H9 (cell line): ENCODE measurements around the gene FAM149B1. TPM values are rescaled to one million over a fixed set of nuclear protein-coding genes. Genes with fewer than 3 reads are reported as not detected.

Source experiments
- DNase-seq: peaks from one replicate; pipeline ENCODE4 v3.0.0-alpha.2; 2017
- H2AFZ ChIP-seq: one replicate; pipeline ENCODE4 v1.6.1; 2013; ENCODE audit warnings: mild to moderate bottlenecking, low read length, control low read depth, moderate library complexity
- H2AK5ac ChIP-seq: 2 replicates; pipeline ENCODE4 v1.6.1; 2013; ENCODE audit warnings: low read length, control low read depth, mixed read lengths; ENCODE audit not compliant: insufficient read length
- H2BK120ac ChIP-seq: one replicate; pipeline ENCODE4 v1.6.1; 2013; ENCODE audit warnings: low read depth, mild to moderate bottlenecking, low read length, control low read depth, inconsistent platforms; ENCODE audit not compliant: poor library complexity, severe bottlenecking
- H2BK12ac ChIP-seq: 2 replicates; pipeline ENCODE4 v1.6.1; 2013; ENCODE audit warnings: low read length, control low read depth, mixed read lengths, low read depth; ENCODE audit not compliant: insufficient read length
- H2BK15ac ChIP-seq: 2 replicates; pipeline ENCODE4 v1.6.1; 2013; ENCODE audit warnings: low read depth, low read length, control low read depth
- H2BK20ac ChIP-seq: one replicate; pipeline ENCODE4 v1.6.1; 2013; ENCODE audit warnings: low read depth, mild to moderate bottlenecking, low read length, control low read depth, inconsistent platforms; ENCODE audit not compliant: poor library complexity, severe bottlenecking
- H2BK5ac ChIP-seq: 2 replicates; pipeline ENCODE4 v1.6.1; 2013; ENCODE audit warnings: low read length, control low read depth, mixed read lengths; ENCODE audit not compliant: insufficient read length
- H3K14ac ChIP-seq: 2 replicates; pipeline ENCODE4 v1.6.1; 2013; ENCODE audit warnings: low read length, control low read depth; ENCODE audit not compliant: insufficient read depth
- H3K18ac ChIP-seq: 2 replicates; pipeline ENCODE4 v1.6.1; 2013; ENCODE audit warnings: low read depth, mild to moderate bottlenecking, mixed read lengths, low read length, control low read depth; ENCODE audit not compliant: insufficient read length
- H3K23ac ChIP-seq: 2 replicates; pipeline ENCODE4 v1.6.1; 2013; ENCODE audit warnings: low read length, control low read depth, mixed read lengths, low read depth; ENCODE audit not compliant: insufficient read length
- H3K23me2 ChIP-seq: 2 replicates; pipeline ENCODE4 v1.6.1; 2013; ENCODE audit warnings: low read depth, mild to moderate bottlenecking, mixed read lengths, low read length, control low read depth; ENCODE audit not compliant: insufficient read length, poor library complexity, severe bottlenecking
- H3K27ac ChIP-seq: 2 replicates; pipeline ENCODE4 v1.5.1; 2013; ENCODE audit warnings: low read length, control low read depth, mixed read lengths, low read depth; ENCODE audit not compliant: insufficient read length
- H3K27me3 ChIP-seq: 2 replicates; pipeline ENCODE4 v1.6.1; 2013; ENCODE audit warnings: low read length, control low read depth, inconsistent platforms; ENCODE audit not compliant: insufficient read depth
- H3K4ac ChIP-seq: 2 replicates; pipeline ENCODE4 v1.6.1; 2013; ENCODE audit warnings: low read depth, mild to moderate bottlenecking, control low read depth, inconsistent platforms, low read length, moderate library complexity
- H3K4me1 ChIP-seq: 2 replicates; pipeline ENCODE4 v1.6.1; 2013; ENCODE audit warnings: low read length, control low read depth, inconsistent platforms; ENCODE audit not compliant: insufficient read depth
- H3K4me2 ChIP-seq: 2 replicates; pipeline ENCODE4 v1.6.1; 2013; ENCODE audit warnings: low read length, control low read depth, mixed read lengths; ENCODE audit not compliant: insufficient read length, insufficient read depth
- H3K56ac ChIP-seq: 2 replicates; pipeline ENCODE4 v1.6.1; 2013; ENCODE audit warnings: low read depth, mild to moderate bottlenecking, mixed read lengths, low read length, control low read depth; ENCODE audit not compliant: insufficient read length
- H3K79me1 ChIP-seq: 2 replicates; pipeline ENCODE4 v1.6.1; 2013; ENCODE audit warnings: low read depth, mild to moderate bottlenecking, moderate library complexity, low read length, control low read depth, inconsistent platforms; ENCODE audit not compliant: insufficient read depth, poor library complexity, severe bottlenecking
- H3K79me2 ChIP-seq: 2 replicates; pipeline ENCODE4 v1.6.1; 2013; ENCODE audit warnings: low read length, control low read depth, inconsistent platforms; ENCODE audit not compliant: insufficient read depth
- H3K9ac ChIP-seq: 2 replicates; pipeline ENCODE4 v1.6.1; 2013; ENCODE audit warnings: low read length, control low read depth, mixed read lengths; ENCODE audit not compliant: insufficient read length; ENCODE audit errors: extremely low read depth
- H3K9me3 ChIP-seq: one replicate; pipeline ENCODE4 v1.6.1; 2013; ENCODE audit warnings: low read depth, low read length, inconsistent platforms; ENCODE audit not compliant: control insufficient read depth
- H3T11ph ChIP-seq: one replicate; pipeline ENCODE4 v1.6.1; 2013; ENCODE audit warnings: mild to moderate bottlenecking, low read length, control low read depth, inconsistent platforms
- H4K20me1 ChIP-seq: one replicate; pipeline ENCODE4 v1.6.1; 2013; ENCODE audit not compliant: control insufficient read depth, insufficient read length, insufficient read depth
- H4K5ac ChIP-seq: 2 replicates; pipeline ENCODE4 v1.6.1; 2013; ENCODE audit warnings: low read depth, mild to moderate bottlenecking, mixed read lengths, low read length, control low read depth; ENCODE audit not compliant: insufficient read length
- H4K8ac ChIP-seq: replicated peaks from 2 replicates; pipeline ENCODE4 v1.6.1; 2013; ENCODE audit warnings: low read length, control low read depth, mixed read lengths, low read depth; ENCODE audit not compliant: insufficient read length
- H4K91ac ChIP-seq: 2 replicates; pipeline ENCODE4 v1.6.1; 2013; ENCODE audit warnings: low read depth, mild to moderate bottlenecking, moderate library complexity, mixed read lengths, low read length, control low read depth; ENCODE audit not compliant: insufficient read length
- H3K27ac Mint-ChIP-seq, 3 experiments: 2 replicates in 2 of 3; 3 replicates in 1 of 3; pipeline ENCODE4 v1.8.0; 2020 to 2021; ENCODE audit warnings: mixed read lengths in 3 of 3, mild to moderate bottlenecking in 1 of 3, moderate library complexity in 1 of 3
- H3K27me3 Mint-ChIP-seq: 2 replicates; pipeline ENCODE4 v1.8.0; 2021; ENCODE audit warnings: low read depth, mild to moderate bottlenecking, moderate library complexity, mixed read lengths
- H3K36me3 Mint-ChIP-seq, 3 experiments: 2 replicates in 2 of 3; 3 replicates in 1 of 3; pipeline ENCODE4 v1.8.0; 2020 to 2021; ENCODE audit warnings: low read depth in 3 of 3, mixed read lengths in 3 of 3; ENCODE audit not compliant: insufficient read depth in 1 of 3
- H3K4me1 Mint-ChIP-seq, 2 experiments: 2 replicates each; pipeline ENCODE4 v1.8.0; 2020; ENCODE audit warnings: mixed read lengths in 2 of 2
- H3K4me3 Mint-ChIP-seq, 2 experiments: 2 replicates in 1 of 2; 3 replicates in 1 of 2; pipeline ENCODE4 v1.8.0; 2020 to 2021; ENCODE audit warnings: mild to moderate bottlenecking in 2 of 2, mixed read lengths in 2 of 2, moderate library complexity in 1 of 2
- H3K9me3 Mint-ChIP-seq, 2 experiments: 2 replicates in 1 of 2; 3 replicates in 1 of 2; pipeline ENCODE4 v1.8.0; 2020; ENCODE audit warnings: mild to moderate bottlenecking in 2 of 2, mixed read lengths in 2 of 2, moderate library complexity in 1 of 2
- WGBS: extraction: QIAGEN DNeasy Blood & Tissue Kit; methylation state at CpG from one replicate; pipeline ENCODE4 v1.1.7; 2013; ENCODE audit warnings: missing lambda C conversion rate, low lambda C conversion rate, mixed read lengths; ENCODE audit not compliant: insufficient read length; ENCODE audit errors: extremely low coverage; 5-methylcytosine and 5-hydroxymethylcytosine counted together
- total RNA-seq: library from RNA; stranded (reverse); gene quantifications from 2 replicates; pipeline ENCODE4 v1.2.1, GENCODE V29; 2021
- TF ChIP-seq, protein P1 (sequence below): fragments of 200-600 bp; sonication (generic); conservative IDR thresholded peaks from 3 replicates; pipeline ENCODE4 v1.8.0; 2021; ENCODE audit warnings: antibody characterized with exemption, mild to moderate bottlenecking

Gene FAM149B1
- total RNA-seq, 1 experiment from 2014 or later = 17.9 TPM

DNA sequence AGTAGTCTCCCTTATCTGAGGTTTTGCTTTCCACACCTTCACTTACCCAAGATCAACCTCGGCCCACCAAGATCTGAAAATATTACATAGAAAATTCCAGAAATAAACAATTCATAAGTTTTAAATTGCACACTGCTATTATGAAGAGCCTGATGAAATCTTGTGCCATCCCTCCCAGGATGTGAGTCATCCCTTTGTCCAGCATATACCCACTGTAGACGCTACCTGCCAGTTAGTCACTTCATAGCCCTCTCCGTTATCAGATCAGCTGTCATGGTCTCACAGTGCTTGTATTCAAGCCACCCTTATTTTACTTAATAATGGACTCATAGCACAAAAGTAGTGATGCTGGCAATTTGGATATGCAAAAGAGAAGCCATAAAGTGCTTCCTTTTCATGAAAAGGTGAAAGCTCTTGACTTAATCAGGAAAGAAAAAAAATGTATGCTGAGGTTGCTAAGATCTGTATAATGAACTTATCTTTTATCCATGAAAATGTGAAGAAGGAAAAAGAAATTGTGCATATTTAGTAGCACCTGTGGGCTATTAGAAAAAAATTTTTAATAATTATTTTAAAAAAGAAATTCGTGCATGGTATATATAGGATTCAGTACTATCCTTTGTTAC lies 94.3 kb downstream of the FAM149B1 start:
- Histone ChIP-seq H2AFZ (no peak overlapping the region), H3K79me2 (no peaks in the 10 kb centered on the region), H2BK20ac (no peak overlapping the region), H3K56ac (no peak overlapping the region), H3K9me3 (no peaks in the 10 kb centered on the region), H2BK12ac (no peak overlapping the region), H3K14ac (no peak overlapping the region), H4K91ac (no peak overlapping the region), H3K23ac (no peak overlapping the region), H3K4me2 (no peak overlapping the region), H3K23me2 (no peaks in the 10 kb centered on the region), H4K20me1 (no peaks in the 10 kb centered on the region), H3K9ac (no peak overlapping the region), H3K27me3 (no peaks in the 10 kb centered on the region), H3K79me1 (no peaks in the 10 kb centered on the region), H3T11ph (no peak overlapping the region), H3K27ac (no peak overlapping the region), H2BK15ac (no peak overlapping the region), H2BK120ac (no peak overlapping the region), H4K8ac (no peak overlapping the region), H2AK5ac (no peak overlapping the region), H3K4ac (no peak overlapping the region), H3K4me1 (no peaks in the 10 kb centered on the region), H3K18ac (no peak overlapping the region), H4K5ac (no peak overlapping the region), H2BK5ac (no peak overlapping the region)
- H3K4me3 Mint-ChIP-seq = no peak overlapping the region
- H3K27me3 Mint-ChIP-seq = no peaks in the 10 kb centered on the region
- H3K36me3 Mint-ChIP-seq = peaks cover 7% of the 10 kb centered on the region in 3 experiments; a peak in 6 of 7 replicates
- no CpG with 5 or more reads among the region's 4 CpGs for WGBS
- TF ChIP-seq, protein P1, sequence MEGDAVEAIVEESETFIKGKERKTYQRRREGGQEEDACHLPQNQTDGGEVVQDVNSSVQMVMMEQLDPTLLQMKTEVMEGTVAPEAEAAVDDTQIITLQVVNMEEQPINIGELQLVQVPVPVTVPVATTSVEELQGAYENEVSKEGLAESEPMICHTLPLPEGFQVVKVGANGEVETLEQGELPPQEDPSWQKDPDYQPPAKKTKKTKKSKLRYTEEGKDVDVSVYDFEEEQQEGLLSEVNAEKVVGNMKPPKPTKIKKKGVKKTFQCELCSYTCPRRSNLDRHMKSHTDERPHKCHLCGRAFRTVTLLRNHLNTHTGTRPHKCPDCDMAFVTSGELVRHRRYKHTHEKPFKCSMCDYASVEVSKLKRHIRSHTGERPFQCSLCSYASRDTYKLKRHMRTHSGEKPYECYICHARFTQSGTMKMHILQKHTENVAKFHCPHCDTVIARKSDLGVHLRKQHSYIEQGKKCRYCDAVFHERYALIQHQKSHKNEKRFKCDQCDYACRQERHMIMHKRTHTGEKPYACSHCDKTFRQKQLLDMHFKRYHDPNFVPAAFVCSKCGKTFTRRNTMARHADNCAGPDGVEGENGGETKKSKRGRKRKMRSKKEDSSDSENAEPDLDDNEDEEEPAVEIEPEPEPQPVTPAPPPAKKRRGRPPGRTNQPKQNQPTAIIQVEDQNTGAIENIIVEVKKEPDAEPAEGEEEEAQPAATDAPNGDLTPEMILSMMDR = no peak
- DNase-seq = no peak
- no peaks in the 10 kb centered on the region for H3K4me1 Mint-ChIP-seq
- peaks cover 14 to 26% of the 10 kb centered on the region in 2 experiments for H3K9me3 Mint-ChIP-seq
- no peak overlapping the region for H3K27ac Mint-ChIP-seq
